Dermis blood vessel endothelial cell (primary cell): ENCODE measurements around the gene CELSR1. TPM values are rescaled to one million over a fixed set of nuclear protein-coding genes. Genes with fewer than 3 reads are reported as not detected.
"Not testable (repeated sequence)": the region's sequence is repeated elsewhere in the genome, so short reads cannot be mapped to it uniquely, and the experiment has no call there.

ENCODE experiments used
- DNase-seq: peaks from one replicate; pipeline ENCODE4 v3.0.0; 2010
- total RNA-seq: library from RNA; depleted of rRNA; stranded (reverse); fragments of >200 nt; gene quantifications from 2 replicates; pipeline ENCODE4 v1.2.3, GENCODE V29; 2014

The CELSR1 gene
- total RNA-seq, 1 donor from 2014 or later: 28.2 TPM

GRCh38 chr22:46479046-46479445, 58.4 kb downstream of the CELSR1 start:
- DNase-seq: no peak

GRCh38 chr22:46478083-46478551, 59.3 kb downstream of the CELSR1 start:
- DNase-seq: no peak

- no peak for DNase-seq
Measured at GRCh38 chr22:46476547-46476941, 60.9 kb downstream of the CELSR1 start.

DNA sequence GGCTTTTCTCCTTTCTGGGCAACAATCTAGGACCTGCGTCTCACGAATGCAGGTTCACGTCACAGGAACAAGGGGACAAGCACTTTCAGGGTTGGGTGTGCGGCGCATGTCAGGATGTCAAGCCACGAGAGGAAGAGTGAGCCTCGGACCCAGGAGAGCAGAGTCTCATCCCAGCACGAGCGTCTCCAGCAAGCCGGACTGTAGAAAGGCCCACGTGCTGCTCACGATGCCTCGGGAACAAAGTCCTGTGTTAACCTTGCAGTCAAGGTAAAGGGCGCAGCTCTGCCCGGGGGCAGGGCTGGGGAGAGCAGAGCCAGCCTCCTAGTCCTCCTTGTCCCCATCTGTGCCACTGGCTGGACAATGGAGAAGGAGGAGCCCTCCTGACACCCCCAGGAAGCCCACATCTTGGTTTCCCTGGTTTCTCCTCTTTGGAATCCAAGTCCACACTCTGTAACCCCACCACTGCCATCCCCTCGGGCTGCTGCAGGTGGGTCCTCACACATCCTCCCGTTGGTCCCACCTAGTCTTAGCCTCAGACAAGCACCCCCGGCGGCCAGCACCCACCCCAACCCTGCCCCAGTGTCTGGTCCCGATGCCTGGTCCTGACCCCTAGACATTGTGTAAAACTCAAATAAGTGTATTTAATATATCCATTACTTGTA, 63.4 kb downstream of the CELSR1 start:
- DNase-seq: no peak

GRCh38 chr22:46473021-46473779, 64.2 kb downstream of the CELSR1 start:
- no peak for DNase-seq

- no peak for DNase-seq
Measured at GRCh38 chr22:46472722-46473016, 64.8 kb downstream of the CELSR1 start.

- no peak for DNase-seq
Measured at GRCh38 chr22:46471901-46472721, 65.3 kb downstream of the CELSR1 start.

GRCh38 chr22:46471330-46471729, 66.1 kb downstream of the CELSR1 start:
- not testable (repeated sequence) for DNase-seq

GRCh38 chr22:46469711-46470110, 67.7 kb downstream of the CELSR1 start:
- DNase-seq: no peak

DNA sequence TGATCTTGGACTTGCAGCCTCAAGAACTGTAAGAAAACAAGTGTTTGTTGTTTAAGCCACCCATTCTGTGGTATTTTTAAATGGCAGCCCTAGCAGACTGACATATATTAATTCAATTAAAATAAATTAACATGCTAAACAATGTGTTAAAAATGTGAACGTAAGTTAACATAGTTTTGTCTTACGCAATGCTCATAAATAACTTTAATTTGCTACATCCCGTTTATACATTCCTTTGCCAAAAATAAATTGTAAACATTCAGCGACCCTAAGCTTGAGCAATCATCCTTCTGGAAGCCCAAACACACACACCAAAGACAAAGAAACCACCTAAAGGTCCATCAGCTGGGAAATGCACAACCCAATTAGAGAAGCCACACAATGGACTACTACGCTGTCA, 70.4 kb downstream of the CELSR1 start:
- no peak for DNase-seq

- DNase-seq: no peak
Measured at GRCh38 chr22:46466255-46466676, 71.2 kb downstream of the CELSR1 start.

DNA sequence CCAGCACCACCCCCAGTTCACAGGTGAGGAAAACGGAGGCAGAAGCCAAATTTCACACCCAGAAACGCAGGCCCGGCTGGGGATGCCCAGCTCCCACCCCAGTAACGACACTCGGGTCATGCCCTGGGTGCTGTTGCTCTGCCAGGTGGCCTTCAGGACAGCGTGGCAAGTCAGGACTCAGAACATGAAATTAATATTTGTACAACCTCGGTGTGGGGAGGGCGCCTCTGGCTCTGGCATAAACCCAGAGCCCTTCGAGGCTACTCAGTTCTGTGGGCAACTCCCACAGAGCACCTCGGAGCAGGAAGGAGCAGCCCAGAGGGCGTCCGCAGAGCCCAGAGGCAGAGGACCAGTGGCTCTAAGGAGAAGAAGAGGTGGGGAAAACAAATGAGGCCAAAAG, 71.6 kb downstream of the CELSR1 start:
- no peak for DNase-seq

DNA sequence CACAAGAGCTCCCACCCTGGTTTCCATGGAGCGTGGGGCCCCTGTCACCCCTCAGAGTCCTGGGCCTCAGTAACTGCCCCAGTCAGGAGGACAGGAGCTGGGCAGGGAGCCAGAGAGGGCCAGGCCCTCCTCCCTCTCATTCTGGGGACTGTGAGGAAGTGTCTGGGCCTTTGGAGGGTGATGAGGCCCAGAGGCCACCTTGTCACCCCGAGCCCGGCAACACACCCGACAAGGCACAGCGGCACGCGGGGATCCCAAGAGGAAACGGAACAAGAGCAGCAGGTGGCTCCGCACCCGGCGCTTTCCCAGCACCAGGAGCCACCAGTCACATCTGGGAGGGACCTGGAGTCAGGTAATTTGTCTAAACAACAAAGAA, 72.1 kb downstream of the CELSR1 start:
- DNase-seq: no peak

DNA sequence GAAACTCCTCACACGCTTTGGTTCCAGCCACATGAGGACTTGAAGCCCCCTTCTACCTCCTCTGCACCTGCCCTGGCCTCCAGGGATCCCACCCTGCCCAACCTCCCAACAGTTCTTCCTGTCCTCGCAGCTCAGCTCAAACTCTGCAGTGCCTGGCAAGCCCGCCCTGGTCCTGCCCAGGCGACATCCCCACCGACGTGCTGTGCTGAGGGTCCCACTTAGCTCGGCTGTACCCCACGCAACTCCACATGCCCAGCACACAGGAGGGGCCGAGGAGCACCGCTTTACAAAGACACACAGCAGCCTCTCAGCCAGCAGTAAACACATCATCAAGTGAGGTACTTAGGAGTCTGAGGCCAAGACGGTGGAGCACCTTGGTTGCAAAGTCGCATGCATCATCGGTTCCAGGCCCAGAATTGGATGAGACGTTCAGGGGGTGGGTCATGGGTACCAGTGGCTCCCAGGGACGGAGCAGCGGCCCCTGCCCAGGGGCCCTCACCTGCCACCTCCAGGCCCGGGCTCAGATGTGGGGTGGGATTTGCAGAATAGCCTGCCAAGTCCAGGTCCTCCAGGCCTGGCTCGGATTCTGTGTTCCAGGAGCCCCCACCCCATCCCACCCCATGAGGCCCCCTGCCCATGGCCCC, 72.6 kb downstream of the CELSR1 start:
- DNase-seq: no peak

GRCh38 chr22:46464296-46464695, 73.1 kb downstream of the CELSR1 start:
- DNase-seq: no peak

- no peak for DNase-seq
Measured at GRCh38 chr22:46463435-46464227, 73.8 kb downstream of the CELSR1 start.

- DNase-seq: no peak
Measured at GRCh38 chr22:46462726-46463371, 74.6 kb downstream of the CELSR1 start.

DNA sequence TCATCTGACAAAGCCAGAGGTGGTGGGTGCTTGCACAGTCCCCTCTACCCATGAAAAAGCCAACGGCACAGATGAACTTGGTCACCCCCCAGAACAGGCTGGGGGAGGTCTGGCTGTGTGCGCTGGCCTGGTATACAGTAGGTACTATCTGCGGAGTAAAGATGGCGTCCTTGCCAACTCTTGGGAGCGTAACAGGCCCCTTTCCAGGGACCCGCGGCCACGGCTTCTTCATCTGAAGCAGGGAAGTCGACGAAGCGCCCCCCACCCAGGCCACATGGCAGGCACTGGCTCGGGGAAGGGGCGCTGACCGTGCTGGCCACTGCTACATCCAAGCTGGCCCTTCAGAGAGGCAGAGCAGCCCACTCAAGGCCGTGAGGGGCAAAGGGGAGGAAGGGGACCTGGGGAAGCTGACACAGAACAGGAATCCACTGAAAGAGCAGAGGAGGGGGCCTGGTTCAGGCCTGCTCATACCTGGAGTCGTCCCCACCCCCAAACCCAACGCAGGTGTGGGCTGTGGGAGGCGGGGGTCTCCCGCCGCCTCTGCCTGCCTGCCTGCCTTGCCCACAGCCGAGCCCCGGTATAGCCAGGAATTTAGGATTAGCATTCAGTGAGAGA, 75.7 kb downstream of the CELSR1 start:
- DNase-seq: no peak

GRCh38 chr22:46460857-46461256, 76.6 kb downstream of the CELSR1 start:
- no peak for DNase-seq

DNA sequence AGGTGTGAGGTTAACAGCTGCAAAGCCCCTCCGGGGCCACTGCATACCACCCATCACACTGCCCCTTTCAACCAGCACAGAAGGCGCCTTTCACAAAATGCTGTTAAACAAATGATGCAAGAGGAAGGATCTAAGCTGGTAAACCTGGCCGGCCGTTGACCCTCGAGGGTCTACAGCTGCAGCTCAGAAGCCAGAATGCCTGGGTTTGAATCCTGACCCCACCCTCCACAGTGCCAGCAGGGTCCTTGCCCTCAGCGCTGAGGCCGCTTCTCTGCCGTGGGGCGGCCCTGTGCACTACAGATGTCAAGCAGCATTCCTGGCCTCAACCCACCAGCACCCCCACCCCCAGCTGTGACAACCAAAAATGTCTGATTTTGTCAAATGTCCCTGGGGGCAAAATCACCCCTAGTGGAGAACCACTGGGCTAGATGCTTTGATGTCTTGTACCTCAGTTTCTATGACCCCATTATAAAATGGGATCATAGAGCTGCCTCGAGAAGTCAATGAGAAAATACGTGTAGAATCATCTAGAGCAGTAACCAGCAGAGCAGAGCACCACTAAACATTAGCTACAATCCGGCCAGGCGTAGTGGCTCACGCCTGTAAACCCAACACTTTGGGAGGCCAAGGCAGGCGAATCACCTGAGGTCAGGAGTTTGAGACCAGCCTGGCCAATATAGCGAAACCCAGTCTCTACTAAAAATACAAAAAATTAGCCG, 77.9 kb downstream of the CELSR1 start:
- DNase-seq: no peak

DNA sequence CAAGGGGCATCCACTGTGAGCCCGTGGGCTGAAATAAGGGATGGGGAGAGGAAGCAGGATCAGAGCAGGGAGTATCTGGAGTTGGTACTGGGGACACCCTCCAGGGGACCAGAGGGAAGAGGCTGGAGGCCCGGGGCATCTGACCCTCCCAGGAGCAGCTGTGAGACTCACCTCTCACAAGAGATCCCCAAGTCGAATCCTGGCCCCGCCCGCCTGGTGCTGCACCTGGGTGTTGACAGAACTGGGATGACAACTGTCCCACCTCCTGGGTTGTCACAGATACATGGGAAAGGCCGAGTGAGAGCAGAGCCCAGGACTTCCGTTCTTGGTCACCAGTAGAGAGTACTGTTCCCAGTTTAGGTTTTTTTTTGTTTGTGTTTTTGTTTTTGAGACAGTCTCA, 78.9 kb downstream of the CELSR1 start:
- DNase-seq: no peak
